ENCODE data around the gene PEDS1. TPM values are rescaled to one million over a fixed set of nuclear protein-coding genes. Genes with fewer than 3 reads are reported as not detected.
A peak's percentile ranks its signal among the peaks of the same experiment; 100 is the strongest.

The PEDS1 gene
- total and polyA plus RNA-seq, 2 of the 13 experiments (the other 11 are each of a cell fraction or from before 2014, with no cell fraction given) = 30.5 to 93.9 TPM

GRCh38 chr20:50115591-50116367, 37.7 kb downstream of the PEDS1 start (continued):
- TF ChIP-seq ZFP82 (CRISPR knock-in tag; IDR thresholded peaks at IDR 0.05; ENCODE audit: borderline replicate concordance) = no peak
- TF ChIP-seq PHF8 (CRISPR knock-in tag; IDR thresholded peaks at IDR 0.05) = peak; percentile 75
- 0 out of 2 replicates have a peak, but pooled peaks have one; percentile 72 for TF ChIP-seq AKAP8 (CRISPR knock-in tag; IDR thresholded peaks at IDR 0.05)
- TF ChIP-seq FOXC1 (CRISPR knock-in tag; IDR thresholded peaks at IDR 0.05; ENCODE audit: borderline replicate concordance) = no peak
- peak; percentile 64; the same call in 1 of the 2 replicates for TF ChIP-seq RCOR2 (CRISPR knock-in tag; IDR thresholded peaks at IDR 0.05)
- peak; percentile 92 for TF ChIP-seq TBL1XR1 (IDR thresholded peaks at IDR 0.05; ENCODE audit: borderline replicate concordance, low read length, partially characterized antibody)
- TF ChIP-seq ZNF224 (CRISPR knock-in tag; IDR thresholded peaks at IDR 0.05) = 0 out of 2 replicates have a peak, but pooled peaks have one; percentile 41
- no peak for TF ChIP-seq GPN1 (CRISPR knock-in tag; IDR thresholded peaks at IDR 0.05; ENCODE audit: borderline replicate concordance)
- TF ChIP-seq TFAP4 (IDR thresholded peaks at IDR 0.05; ENCODE audit: borderline replicate concordance, low read depth) = peak; percentile 76
- peak; percentile 94 for TF ChIP-seq HBP1 (CRISPR knock-in tag; IDR thresholded peaks at IDR 0.05; ENCODE audit: low read depth)
- TF ChIP-seq TFDP1 (CRISPR knock-in tag; IDR thresholded peaks at IDR 0.05; ENCODE audit: borderline replicate concordance) = peak; percentile 87; the same call in 1 of the 2 replicates
- TF ChIP-seq ZBTB10 (CRISPR knock-in tag; IDR thresholded peaks at IDR 0.05; ENCODE audit: borderline replicate concordance) = peak; percentile 64; the same call in 1 of the 2 replicates
- TF ChIP-seq ZNF24 (IDR thresholded peaks at IDR 0.05) = peak; percentile 83
- TF ChIP-seq RERE (CRISPR knock-in tag; IDR thresholded peaks at IDR 0.05; ENCODE audit: low read depth) = 0 out of 2 replicates have a peak, but pooled peaks have one; percentile 21
- TF ChIP-seq ATM (IDR thresholded peaks at IDR 0.05; ENCODE audit: borderline replicate concordance) = no peak
- TF ChIP-seq KDM4B (CRISPR knock-in tag; IDR thresholded peaks at IDR 0.05) = 0 out of 2 replicates have a peak, but pooled peaks have one; percentile 54

Data from HepG2 (cell line).